ENCODE results near the gene LRRC34.

LRRC34 gene

GRCh38 chr3:169836078-169836941 lies 23.6 kb upstream of the LRRC34 start:
- H3K79me2 ChIP-seq (ENCODE audit: insufficient read depth, low read depth) = no peaks in the 10 kb centered on the region
- no peaks in the 10 kb centered on the region for H3K4me1 ChIP-seq (ENCODE audit: low read depth, poor library complexity, severe bottlenecking)
- H3K27me3 ChIP-seq (ENCODE audit: insufficient read depth, low read depth) = no peaks in the 10 kb centered on the region
- no peak overlapping the region for H3K4me2 ChIP-seq
- H3K27ac ChIP-seq = no peak overlapping the region
- H4K20me1 ChIP-seq (ENCODE audit: insufficient read depth) = no peaks in the 10 kb centered on the region
- TF ChIP-seq CTCF (conservative IDR thresholded peaks at IDR 0.05; ENCODE audit: low read depth, low read length) = no peak
- no peak overlapping the region for H2AFZ ChIP-seq (ENCODE audit: low read depth)
- no peak overlapping the region for H3K9ac ChIP-seq
- H3K36me3 ChIP-seq (ENCODE audit: insufficient read depth) = no peaks in the 10 kb centered on the region
- no peak overlapping the region for H3K4me3 ChIP-seq (IDR thresholded peaks at IDR 0.05; ENCODE audit: insufficient read depth, low read depth, low read length)

GRCh38 chr3:169835533-169835932 lies 22.8 kb upstream of the LRRC34 start:
- no peaks in the 10 kb centered on the region for H3K4me1 ChIP-seq (ENCODE audit: low read depth, poor library complexity, severe bottlenecking)
- H3K27me3 ChIP-seq (ENCODE audit: insufficient read depth, low read depth) = no peaks in the 10 kb centered on the region
- no peak overlapping the region for H2AFZ ChIP-seq (ENCODE audit: low read depth)
- no peak for TF ChIP-seq CTCF (conservative IDR thresholded peaks at IDR 0.05; ENCODE audit: low read depth, low read length)
- no peaks in the 10 kb centered on the region for H3K79me2 ChIP-seq (ENCODE audit: insufficient read depth, low read depth)
- no peak overlapping the region for H3K4me2 ChIP-seq
- no peaks in the 10 kb centered on the region for H4K20me1 ChIP-seq (ENCODE audit: insufficient read depth)
- H3K27ac ChIP-seq = no peak overlapping the region
- no peak overlapping the region for H3K9ac ChIP-seq
- no peaks in the 10 kb centered on the region for H3K36me3 ChIP-seq (ENCODE audit: insufficient read depth)
- H3K4me3 ChIP-seq (IDR thresholded peaks at IDR 0.05; ENCODE audit: insufficient read depth, low read depth, low read length) = no peak overlapping the region

- no peak overlapping the region for H3K4me2 ChIP-seq
- H3K36me3 ChIP-seq (ENCODE audit: insufficient read depth) = no peaks in the 10 kb centered on the region
- no peaks in the 10 kb centered on the region for H3K79me2 ChIP-seq (ENCODE audit: insufficient read depth, low read depth)
- peaks cover 17% of the 10 kb centered on the region for H3K4me1 ChIP-seq (ENCODE audit: low read depth, poor library complexity, severe bottlenecking)
- no peak overlapping the region for H3K4me3 ChIP-seq (IDR thresholded peaks at IDR 0.05; ENCODE audit: insufficient read depth, low read depth, low read length)
- no peaks in the 10 kb centered on the region for H4K20me1 ChIP-seq (ENCODE audit: insufficient read depth)
- no peak overlapping the region for H3K9ac ChIP-seq
- no peaks in the 10 kb centered on the region for H3K27me3 ChIP-seq (ENCODE audit: insufficient read depth, low read depth)
- no peak overlapping the region for H3K27ac ChIP-seq
- TF ChIP-seq CTCF (conservative IDR thresholded peaks at IDR 0.05; ENCODE audit: low read depth, low read length) = no peak
- H2AFZ ChIP-seq (ENCODE audit: low read depth) = no peak overlapping the region
Measured at GRCh38 chr3:169827712-169828111, 15.0 kb upstream of the LRRC34 start.

- no peak overlapping the region for H3K27ac ChIP-seq
- no peak overlapping the region for H3K9ac ChIP-seq
- H2AFZ ChIP-seq (ENCODE audit: low read depth) = no peak overlapping the region
- no peaks in the 10 kb centered on the region for H3K79me2 ChIP-seq (ENCODE audit: insufficient read depth, low read depth)
- TF ChIP-seq CTCF (conservative IDR thresholded peaks at IDR 0.05; ENCODE audit: low read depth, low read length) = no peak
- H3K4me1 ChIP-seq (ENCODE audit: low read depth, poor library complexity, severe bottlenecking) = peaks cover 17% of the 10 kb centered on the region
- H3K4me3 ChIP-seq (IDR thresholded peaks at IDR 0.05; ENCODE audit: insufficient read depth, low read depth, low read length) = no peak overlapping the region
- H3K4me2 ChIP-seq = no peak overlapping the region
- H3K36me3 ChIP-seq (ENCODE audit: insufficient read depth) = no peaks in the 10 kb centered on the region
- no peaks in the 10 kb centered on the region for H4K20me1 ChIP-seq (ENCODE audit: insufficient read depth)
- no peaks in the 10 kb centered on the region for H3K27me3 ChIP-seq (ENCODE audit: insufficient read depth, low read depth)
Measured at GRCh38 chr3:169825316-169825715, 12.6 kb upstream of the LRRC34 start.

All from KMS-11 (cell line).